Thyroid gland (tissue), 4 donors: Measurements from ENCODE around the gene LIMS4.
"Not testable (repeated sequence)": the region's sequence is repeated elsewhere in the genome, so short reads cannot be mapped to it uniquely, and the experiment has no call there.

Source experiments
- POLR2A ChIP-seq, 2 donors: fragments of 450-650 bp; IDR thresholded peaks; one replicate each; pipeline ENCODE4 v1.6.1; 2017; ENCODE audit warnings: antibody characterized with exemption in 2 of 2, mild to moderate bottlenecking in 2 of 2, moderate library complexity in 1 of 2
- TF ChIP-seq, protein P1 (sequence below), 6 experiments: fragments of 200-600 bp in 3 of 6; fragments of 450-650 bp in 3 of 6; sonication (generic) in 3 of 6; IDR thresholded peaks; one replicate each; pipeline ENCODE4 v1.5.1; 2016 to 2019; ENCODE audit warnings: antibody characterized with exemption in 6 of 6, mild to moderate bottlenecking in 2 of 6, inconsistent platforms in 1 of 6, moderate library complexity in 1 of 6

DNA sequence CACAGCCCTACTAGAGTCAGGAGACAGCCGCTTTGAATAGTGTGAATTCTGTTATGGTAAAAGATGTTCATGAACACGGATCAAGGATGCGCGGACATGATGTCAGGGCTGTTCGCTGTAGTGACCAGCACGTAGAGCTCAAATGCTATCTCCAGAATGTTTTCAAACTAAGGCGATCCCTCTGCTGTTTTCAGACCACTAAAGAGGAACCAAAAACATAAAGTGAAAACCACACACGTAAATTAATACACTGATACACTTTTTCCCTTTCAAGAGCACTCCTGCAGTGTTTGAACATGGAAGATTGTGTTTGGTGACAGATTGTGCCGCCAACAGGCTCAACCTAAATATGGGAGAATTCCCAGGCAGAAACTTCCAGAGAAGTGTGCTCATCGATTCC, 73.2 kb downstream of the LIMS4 start:
- TF ChIP-seq, protein P1, sequence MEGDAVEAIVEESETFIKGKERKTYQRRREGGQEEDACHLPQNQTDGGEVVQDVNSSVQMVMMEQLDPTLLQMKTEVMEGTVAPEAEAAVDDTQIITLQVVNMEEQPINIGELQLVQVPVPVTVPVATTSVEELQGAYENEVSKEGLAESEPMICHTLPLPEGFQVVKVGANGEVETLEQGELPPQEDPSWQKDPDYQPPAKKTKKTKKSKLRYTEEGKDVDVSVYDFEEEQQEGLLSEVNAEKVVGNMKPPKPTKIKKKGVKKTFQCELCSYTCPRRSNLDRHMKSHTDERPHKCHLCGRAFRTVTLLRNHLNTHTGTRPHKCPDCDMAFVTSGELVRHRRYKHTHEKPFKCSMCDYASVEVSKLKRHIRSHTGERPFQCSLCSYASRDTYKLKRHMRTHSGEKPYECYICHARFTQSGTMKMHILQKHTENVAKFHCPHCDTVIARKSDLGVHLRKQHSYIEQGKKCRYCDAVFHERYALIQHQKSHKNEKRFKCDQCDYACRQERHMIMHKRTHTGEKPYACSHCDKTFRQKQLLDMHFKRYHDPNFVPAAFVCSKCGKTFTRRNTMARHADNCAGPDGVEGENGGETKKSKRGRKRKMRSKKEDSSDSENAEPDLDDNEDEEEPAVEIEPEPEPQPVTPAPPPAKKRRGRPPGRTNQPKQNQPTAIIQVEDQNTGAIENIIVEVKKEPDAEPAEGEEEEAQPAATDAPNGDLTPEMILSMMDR (IDR thresholded peaks at IDR 0.05) = not testable (repeated sequence)
- not testable (repeated sequence) for TF ChIP-seq POLR2A (IDR thresholded peaks at IDR 0.05)
